ENCODE measurements around the gene CHST1.

The CHST1 gene

GRCh38 chr11:45651156-45651555 lies 14.3 kb downstream of the CHST1 start:
- no peaks in the 10 kb centered on the region for H3K27me3 ChIP-seq (ENCODE audit: insufficient read depth, low read length)
- TF ChIP-seq EZH2 (IDR thresholded peaks at IDR 0.05; ENCODE audit: borderline replicate concordance, low read length) = no peak
- no peak for TF ChIP-seq CTCF (IDR thresholded peaks at IDR 0.05; ENCODE audit: low read length)
- no peak overlapping the region for H2AFZ ChIP-seq (ENCODE audit: low read length)
- H3K9me2 ChIP-seq (ENCODE audit: low read depth, low read length) = no peaks in the 10 kb centered on the region
- no peaks in the 10 kb centered on the region for H3K9me3 ChIP-seq (ENCODE audit: low read length)
- H3K4me2 ChIP-seq (ENCODE audit: low read length) = no peak overlapping the region
- H3K36me3 ChIP-seq (ENCODE audit: insufficient read depth, low read length) = no peaks in the 10 kb centered on the region
- H4K20me1 ChIP-seq (ENCODE audit: insufficient read depth, low read length) = no peaks in the 10 kb centered on the region
- H3K79me2 ChIP-seq (ENCODE audit: insufficient read depth, low read length) = no peaks in the 10 kb centered on the region
- H3K27ac ChIP-seq (ENCODE audit: low read depth, low read length, poor library complexity, severe bottlenecking) = no peak overlapping the region
- H3K4me3 ChIP-seq (ENCODE audit: low read depth, low read length, poor library complexity, severe bottlenecking) = no peak overlapping the region
- no peak overlapping the region for H3K9ac ChIP-seq (ENCODE audit: low read length)
- no peaks in the 10 kb centered on the region for H3K4me1 ChIP-seq (ENCODE audit: insufficient read depth, low read length, severe bottlenecking)
- no peaks in the 10 kb centered on the region for H3F3A ChIP-seq (ENCODE audit: insufficient read depth, low read length)

- no peak overlapping the region for H2AFZ ChIP-seq (ENCODE audit: low read length)
- no peaks in the 10 kb centered on the region for H3K4me1 ChIP-seq (ENCODE audit: insufficient read depth, low read length, severe bottlenecking)
- no peaks in the 10 kb centered on the region for H3K27me3 ChIP-seq (ENCODE audit: insufficient read depth, low read length)
- no peaks in the 10 kb centered on the region for H3K9me2 ChIP-seq (ENCODE audit: low read depth, low read length)
- H3K9ac ChIP-seq (ENCODE audit: low read length) = no peak overlapping the region
- no peaks in the 10 kb centered on the region for H3K36me3 ChIP-seq (ENCODE audit: insufficient read depth, low read length)
- no peaks in the 10 kb centered on the region for H3K79me2 ChIP-seq (ENCODE audit: insufficient read depth, low read length)
- H3K4me2 ChIP-seq (ENCODE audit: low read length) = no peak overlapping the region
- no peaks in the 10 kb centered on the region for H3K9me3 ChIP-seq (ENCODE audit: low read length)
- H4K20me1 ChIP-seq (ENCODE audit: insufficient read depth, low read length) = no peaks in the 10 kb centered on the region
- TF ChIP-seq CTCF (IDR thresholded peaks at IDR 0.05; ENCODE audit: low read length) (no peak), EZH2 (IDR thresholded peaks at IDR 0.05; ENCODE audit: borderline replicate concordance, low read length) (no peak)
- no peaks in the 10 kb centered on the region for H3F3A ChIP-seq (ENCODE audit: insufficient read depth, low read length)
- no peak overlapping the region for H3K27ac ChIP-seq (ENCODE audit: low read depth, low read length, poor library complexity, severe bottlenecking)
- H3K4me3 ChIP-seq (ENCODE audit: low read depth, low read length, poor library complexity, severe bottlenecking) = no peak overlapping the region
Measured at GRCh38 chr11:45650166-45651095, 15.0 kb downstream of the CHST1 start.

- TF ChIP-seq CTCF (IDR thresholded peaks at IDR 0.05; ENCODE audit: low read length) (no peak), EZH2 (IDR thresholded peaks at IDR 0.05; ENCODE audit: borderline replicate concordance, low read length) (no peak)
- Histone ChIP-seq H3K9me3 (ENCODE audit: low read length) (no peaks in the 10 kb centered on the region), H3K4me2 (ENCODE audit: low read length) (no peak overlapping the region), H3K9me2 (ENCODE audit: low read depth, low read length) (no peaks in the 10 kb centered on the region), H3K27ac (ENCODE audit: low read depth, low read length, poor library complexity, severe bottlenecking) (no peak overlapping the region), H3F3A (ENCODE audit: insufficient read depth, low read length) (no peaks in the 10 kb centered on the region), H3K4me3 (ENCODE audit: low read depth, low read length, poor library complexity, severe bottlenecking) (no peak overlapping the region), H3K9ac (ENCODE audit: low read length) (no peak overlapping the region), H4K20me1 (ENCODE audit: insufficient read depth, low read length) (no peaks in the 10 kb centered on the region), H3K27me3 (ENCODE audit: insufficient read depth, low read length) (no peaks in the 10 kb centered on the region), H3K4me1 (ENCODE audit: insufficient read depth, low read length, severe bottlenecking) (no peaks in the 10 kb centered on the region), H3K79me2 (ENCODE audit: insufficient read depth, low read length) (no peaks in the 10 kb centered on the region), H3K36me3 (ENCODE audit: insufficient read depth, low read length) (no peaks in the 10 kb centered on the region), H2AFZ (ENCODE audit: low read length) (no peak overlapping the region)
Measured at GRCh38 chr11:45649544-45650165, 15.8 kb downstream of the CHST1 start.

Data from OCI-LY1 (cell line).